Measurements from ENCODE around the gene TPMT.

TPMT gene

GRCh38 chr6:18081025-18081668 lies 73.7 kb downstream of the TPMT start:
- intact Hi-C loops (cut with DNase I) = no loop called here
- DNase-seq = no peak

DNA sequence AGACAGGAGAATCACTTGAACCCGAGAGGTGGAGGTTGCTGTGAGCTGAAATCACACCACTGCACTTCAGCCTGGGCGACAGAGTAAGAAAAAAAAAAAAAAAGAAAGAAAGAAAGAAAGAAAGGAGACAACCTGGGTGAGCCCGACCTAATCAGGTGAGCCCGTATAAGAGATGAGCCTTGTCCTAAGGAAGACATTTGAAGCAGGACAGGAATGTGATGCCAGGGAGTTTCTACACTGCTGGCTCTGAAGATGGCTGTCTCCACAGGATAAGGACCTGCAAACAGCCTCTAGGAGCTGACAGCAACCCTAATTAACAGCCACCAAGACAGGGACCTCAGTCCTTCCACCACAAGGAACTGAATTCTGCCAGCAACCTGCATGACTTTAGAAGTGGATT lies 74.3 kb downstream of the TPMT start:
- no peak for DNase-seq
- intact Hi-C loops (cut with DNase I) = no loop called here

DNA sequence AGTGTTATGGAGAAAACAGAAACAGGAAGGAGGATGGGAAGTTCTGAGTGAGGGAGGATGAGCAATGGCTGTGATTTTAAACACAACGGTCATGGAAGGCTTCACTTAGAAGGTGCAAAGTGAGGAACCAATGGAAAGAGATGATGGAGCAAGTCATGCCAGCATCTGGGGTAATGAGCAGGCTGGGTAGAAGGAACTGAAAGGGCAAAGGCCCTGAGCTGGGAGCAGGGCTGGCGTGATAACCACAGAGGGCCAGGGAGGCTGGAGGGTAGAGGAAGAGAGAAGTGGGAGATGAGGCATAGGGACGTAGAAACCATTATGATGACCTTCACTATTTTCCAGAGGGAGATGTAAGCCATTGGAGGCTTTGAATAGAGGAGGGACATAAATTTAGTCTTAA lies 76.0 kb downstream of the TPMT start:
- no peak for DNase-seq
- intact Hi-C loops (cut with DNase I) = no loop called here
